Measurements from ENCODE around the gene CSPG5.

The CSPG5 gene

GRCh38 chr3:47578691-47579632 lies at the start of gene CSPG5:
Gene CSPG5, minus strand, starts transcription at chr3:47578865. Its CDS starts 172 bp downstream, at chr3:47578693.
- no peak for DNase-seq (ENCODE audit: low read depth in 2 of 2)

- DNase-seq (ENCODE audit: low read depth in 2 of 2), result no peak
These were observed 49.8 kb upstream of the CSPG5 start for GRCh38 chr3:47628426-47628825.

GRCh38 chr3:47622671-47623461 lies 44.2 kb upstream of the CSPG5 start:
- DNase-seq (ENCODE audit: low read depth in 2 of 2), result no peak

GRCh38 chr3:47617086-47618010 lies 38.7 kb upstream of the CSPG5 start:
- DNase-seq (ENCODE audit: low read depth in 2 of 2), result no peak

- no peak for DNase-seq (ENCODE audit: low read depth in 2 of 2)
These were observed 36.1 kb upstream of the CSPG5 start for GRCh38 chr3:47614788-47615187.

GRCh38 chr3:47613722-47614121 lies 35.1 kb upstream of the CSPG5 start:
- DNase-seq (ENCODE audit: low read depth in 2 of 2), result no peak

GRCh38 chr3:47612879-47613278 lies 34.2 kb upstream of the CSPG5 start:
- DNase-seq (ENCODE audit: low read depth in 2 of 2), result no peak

GRCh38 chr3:47612178-47612577 lies 33.5 kb upstream of the CSPG5 start:
- no peak for DNase-seq (ENCODE audit: low read depth in 2 of 2)

GRCh38 chr3:47611576-47611975 lies 32.9 kb upstream of the CSPG5 start:
- no peak for DNase-seq (ENCODE audit: low read depth in 2 of 2)

- DNase-seq (ENCODE audit: low read depth in 2 of 2), result no peak
These were observed 31.9 kb upstream of the CSPG5 start for GRCh38 chr3:47610583-47610982.

GRCh38 chr3:47607335-47607734 lies 28.7 kb upstream of the CSPG5 start:
- no peak for DNase-seq (ENCODE audit: low read depth in 2 of 2)

GRCh38 chr3:47606165-47606564 lies 27.5 kb upstream of the CSPG5 start:
- DNase-seq (ENCODE audit: low read depth in 2 of 2), result no peak

GRCh38 chr3:47605652-47606051 lies 27.0 kb upstream of the CSPG5 start:
- DNase-seq (ENCODE audit: low read depth in 2 of 2), result no peak

- no peak for DNase-seq (ENCODE audit: low read depth in 2 of 2)
These were observed 25.5 kb upstream of the CSPG5 start for GRCh38 chr3:47604145-47604544.

GRCh38 chr3:47603332-47603731 lies 24.7 kb upstream of the CSPG5 start:
- DNase-seq (ENCODE audit: low read depth in 2 of 2), result no peak

GRCh38 chr3:47601281-47601680 lies 22.6 kb upstream of the CSPG5 start:
- no peak for DNase-seq (ENCODE audit: low read depth in 2 of 2)

GRCh38 chr3:47594792-47595191 lies 16.1 kb upstream of the CSPG5 start:
- no peak for DNase-seq (ENCODE audit: low read depth in 2 of 2)

- DNase-seq (ENCODE audit: low read depth in 2 of 2), result no peak
These were observed 13.6 kb upstream of the CSPG5 start for GRCh38 chr3:47592066-47592795.

GRCh38 chr3:47590216-47590615 lies 11.6 kb upstream of the CSPG5 start:
- DNase-seq (ENCODE audit: low read depth in 2 of 2), result no peak

- no peak for DNase-seq (ENCODE audit: low read depth in 2 of 2)
These were observed 9.9 kb upstream of the CSPG5 start for GRCh38 chr3:47588587-47588986.

GRCh38 chr3:47588053-47588452 lies 9.4 kb upstream of the CSPG5 start:
- no peak for DNase-seq (ENCODE audit: low read depth in 2 of 2)
